GM21619 (cell line): ENCODE measurements around the gene JPH4.
"Not testable (repeated sequence)": the region's sequence is repeated elsewhere in the genome, so short reads cannot be mapped to it uniquely, and the experiment has no call there.

Experiments used
- ATAC-seq: cut with Tn5 transposase; IDR thresholded peaks from one replicate; pipeline ENCODE4 v1.9.1; 2021; ENCODE audit not compliant: unreplicated experiment

The JPH4 gene

GRCh38 chr14:23550131-23550811, 28.3 kb downstream of the JPH4 start:
- ATAC-seq = no peak

GRCh38 chr14:23548351-23549318, 30.0 kb downstream of the JPH4 start:
- ATAC-seq = no peak

- ATAC-seq = no peak
Measured at GRCh38 chr14:23547924-23548323, 30.7 kb downstream of the JPH4 start.

- ATAC-seq = no peak
Measured at GRCh38 chr14:23546450-23547035, 32.0 kb downstream of the JPH4 start.

GRCh38 chr14:23545740-23546365, 32.7 kb downstream of the JPH4 start:
- ATAC-seq = no peak

GRCh38 chr14:23544511-23545447, 33.8 kb downstream of the JPH4 start:
- ATAC-seq = no peak

GRCh38 chr14:23543403-23543802, 35.2 kb downstream of the JPH4 start:
- no peak for ATAC-seq

GRCh38 chr14:23542261-23542660, 36.3 kb downstream of the JPH4 start:
- ATAC-seq = no peak

- no peak for ATAC-seq
Measured at GRCh38 chr14:23540141-23540469, 38.5 kb downstream of the JPH4 start.

GRCh38 chr14:23539248-23540140, 39.1 kb downstream of the JPH4 start:
- ATAC-seq = no peak

GRCh38 chr14:23538785-23539184, 39.8 kb downstream of the JPH4 start:
- no peak for ATAC-seq

- ATAC-seq = no peak
Measured at GRCh38 chr14:23538050-23538718, 40.4 kb downstream of the JPH4 start.

- ATAC-seq = no peak
Measured at GRCh38 chr14:23537351-23538049, 41.1 kb downstream of the JPH4 start.

GRCh38 chr14:23536906-23537305, 41.7 kb downstream of the JPH4 start:
- not testable (repeated sequence) for ATAC-seq

GRCh38 chr14:23536494-23536893, 42.1 kb downstream of the JPH4 start:
- ATAC-seq = no peak

- no peak for ATAC-seq
Measured at GRCh38 chr14:23535943-23536342, 42.6 kb downstream of the JPH4 start.

- ATAC-seq = no peak
Measured at GRCh38 chr14:23533652-23534435, 44.7 kb downstream of the JPH4 start.
